ENCODE measurements around the gene MIPEP. TPM values are rescaled to one million over a fixed set of nuclear protein-coding genes. Genes with fewer than 3 reads are reported as not detected.

The MIPEP gene
- total RNA-seq, 4 donors from 2014 or later = 12.1 to 20.3 (median 16.0) TPM

DNA sequence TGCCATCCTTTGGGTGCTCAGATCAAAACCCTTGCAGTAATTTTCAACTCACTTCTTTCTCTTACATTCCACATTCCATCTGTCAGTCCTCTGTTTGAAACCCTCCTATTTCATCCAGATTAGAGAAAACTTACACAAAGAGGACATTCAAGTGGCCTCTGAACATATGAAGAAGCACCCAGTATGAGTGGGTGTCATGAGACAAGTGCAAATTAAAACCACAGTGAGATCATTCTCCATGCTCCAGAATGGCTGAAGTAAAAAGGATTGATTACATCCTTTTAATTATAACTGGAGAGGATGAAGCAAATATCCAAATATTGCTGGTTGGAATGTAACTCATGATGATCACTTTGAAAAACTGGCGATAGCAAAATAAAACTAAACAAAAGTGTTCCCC lies 96.5 kb downstream of the MIPEP start:
- H3K9me3 ChIP-seq = no peaks in the 10 kb centered on the region
- DNase-seq (ENCODE audit: extremely low spot score) = no peak
- TF ChIP-seq POLR2AphosphoS5 (IDR thresholded peaks at IDR 0.05) = no peak
- no peak for TF ChIP-seq POLR2A (IDR thresholded peaks at IDR 0.05; ENCODE audit: low read depth)
- TF ChIP-seq, protein P1, sequence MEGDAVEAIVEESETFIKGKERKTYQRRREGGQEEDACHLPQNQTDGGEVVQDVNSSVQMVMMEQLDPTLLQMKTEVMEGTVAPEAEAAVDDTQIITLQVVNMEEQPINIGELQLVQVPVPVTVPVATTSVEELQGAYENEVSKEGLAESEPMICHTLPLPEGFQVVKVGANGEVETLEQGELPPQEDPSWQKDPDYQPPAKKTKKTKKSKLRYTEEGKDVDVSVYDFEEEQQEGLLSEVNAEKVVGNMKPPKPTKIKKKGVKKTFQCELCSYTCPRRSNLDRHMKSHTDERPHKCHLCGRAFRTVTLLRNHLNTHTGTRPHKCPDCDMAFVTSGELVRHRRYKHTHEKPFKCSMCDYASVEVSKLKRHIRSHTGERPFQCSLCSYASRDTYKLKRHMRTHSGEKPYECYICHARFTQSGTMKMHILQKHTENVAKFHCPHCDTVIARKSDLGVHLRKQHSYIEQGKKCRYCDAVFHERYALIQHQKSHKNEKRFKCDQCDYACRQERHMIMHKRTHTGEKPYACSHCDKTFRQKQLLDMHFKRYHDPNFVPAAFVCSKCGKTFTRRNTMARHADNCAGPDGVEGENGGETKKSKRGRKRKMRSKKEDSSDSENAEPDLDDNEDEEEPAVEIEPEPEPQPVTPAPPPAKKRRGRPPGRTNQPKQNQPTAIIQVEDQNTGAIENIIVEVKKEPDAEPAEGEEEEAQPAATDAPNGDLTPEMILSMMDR (IDR thresholded peaks at IDR 0.05) = no peak
- TF ChIP-seq EP300 (IDR thresholded peaks at IDR 0.05) = no peak
- H3K27ac ChIP-seq (replicated peaks in 1 of 4) = no peak overlapping the region
- no peaks in the 10 kb centered on the region for H3K27me3 ChIP-seq
- intact Hi-C loops (cut with DNase I) = no loop called here
- H3K36me3 ChIP-seq = peaks cover 0 to 10% (median 0%) of the 10 kb centered on the region in 4 donors
- peaks cover 21 to 40% (median 35%) of the 10 kb centered on the region in 4 donors for H3K4me1 ChIP-seq
- H3K4me3 ChIP-seq = no peak overlapping the region
- WGBS = 97% methylated on average over 1 of the region's 1 CpG

DNA sequence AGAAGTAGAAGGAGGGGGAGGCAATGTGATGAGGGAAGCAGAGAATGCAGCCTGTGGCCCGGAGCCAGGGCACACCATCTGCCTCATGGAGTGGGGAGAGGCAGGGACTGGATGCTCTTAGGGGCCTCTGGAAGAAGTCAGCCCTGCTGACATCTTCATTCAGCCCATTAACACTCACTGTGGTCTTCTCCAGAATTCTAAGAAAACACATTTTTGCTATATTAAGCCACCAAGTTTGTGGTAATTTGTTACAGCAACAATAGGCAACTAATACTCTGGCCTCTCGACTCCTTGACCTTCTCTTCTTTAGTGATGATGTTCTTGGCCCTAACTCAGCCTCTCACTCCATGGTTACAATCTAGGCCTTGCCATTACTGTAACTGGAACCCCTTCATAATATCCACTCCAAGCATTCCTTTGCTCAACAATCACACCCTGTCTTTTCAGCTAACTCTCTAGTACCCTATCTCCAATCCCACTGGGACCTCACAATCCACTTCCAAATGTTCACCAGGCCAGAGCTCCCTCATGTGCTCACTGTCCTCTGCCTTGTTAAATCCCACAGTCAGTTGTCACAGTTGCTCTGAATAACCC lies 98.5 kb downstream of the MIPEP start:
- Histone ChIP-seq H3K27me3 (no peaks in the 10 kb centered on the region), H3K4me1 (peaks cover 21 to 40% (median 34%) of the 10 kb centered on the region in 4 donors), H3K27ac (replicated peaks in 1 of 4) (peak overlapping the region in 3 of 4 donors; percentile 3 to 64 (median 52)), H3K36me3 (peaks cover 0 to 6% (median 0%) of the 10 kb centered on the region in 4 donors), H3K9me3 (no peaks in the 10 kb centered on the region), H3K4me3 (no peak overlapping the region)
- WGBS = 51% methylated on average over 2 of the region's 2 CpGs
- TF ChIP-seq EP300 (IDR thresholded peaks at IDR 0.05) = no peak
- no peak for TF ChIP-seq POLR2AphosphoS5 (IDR thresholded peaks at IDR 0.05)
- TF ChIP-seq, protein P1 (IDR thresholded peaks at IDR 0.05) = no peak
- no peak for TF ChIP-seq POLR2A (IDR thresholded peaks at IDR 0.05; ENCODE audit: low read depth)
- DNase-seq (ENCODE audit: extremely low spot score) = no peak
- intact Hi-C loops (cut with DNase I) = no loop called here

DNA sequence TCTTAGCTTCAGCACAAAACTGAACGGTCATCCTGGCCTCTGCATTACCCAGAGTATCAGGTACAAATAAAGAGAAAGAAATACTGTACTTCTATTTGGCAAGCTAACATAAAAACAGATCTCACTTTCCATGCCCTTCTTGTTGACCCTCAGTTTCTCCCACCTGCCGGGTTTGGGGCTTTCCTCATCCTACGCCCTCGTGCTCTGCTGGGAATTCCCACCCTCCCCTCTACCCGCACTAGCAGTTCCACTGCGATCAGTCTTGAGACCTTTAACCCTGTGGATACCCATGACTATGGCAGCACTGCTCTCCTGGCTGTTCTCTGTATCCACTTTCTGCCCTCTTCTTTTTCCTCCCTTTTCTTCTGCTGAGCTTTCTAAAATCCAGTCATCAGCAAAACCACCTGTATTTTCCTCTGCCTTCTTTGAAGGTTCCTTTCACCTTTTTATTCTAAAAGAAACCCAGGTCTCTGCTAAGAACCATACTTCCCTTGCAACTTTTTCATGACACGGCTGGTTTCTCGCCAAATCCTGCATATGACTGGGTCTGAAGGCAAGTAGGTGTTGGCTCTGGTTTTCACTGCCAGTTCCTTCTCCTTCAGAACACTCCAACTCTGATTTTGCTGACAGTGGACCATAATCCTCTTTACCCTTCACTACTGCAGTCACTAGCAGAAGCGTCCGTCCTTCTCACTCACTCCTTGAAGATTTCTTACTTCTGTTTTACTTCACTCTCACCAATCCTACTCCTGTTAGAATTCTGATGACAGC lies 99.4 kb downstream of the MIPEP start:
- intact Hi-C loops (cut with DNase I) = no loop called here
- Histone ChIP-seq H3K27me3 (no peaks in the 10 kb centered on the region), H3K36me3 (peaks cover 0 to 6% (median 0%) of the 10 kb centered on the region in 4 donors), H3K4me1 (peaks cover 16 to 35% (median 28%) of the 10 kb centered on the region in 4 donors), H3K4me3 (no peak overlapping the region), H3K9me3 (no peaks in the 10 kb centered on the region), H3K27ac (replicated peaks in 1 of 4) (peak overlapping the region; percentile 3 to 64 (median 44))
- TF ChIP-seq, protein P1 (IDR thresholded peaks at IDR 0.05) = no peak
- TF ChIP-seq EP300 (IDR thresholded peaks at IDR 0.05) (no peak), POLR2A (IDR thresholded peaks at IDR 0.05; ENCODE audit: low read depth) (no peak), POLR2AphosphoS5 (IDR thresholded peaks at IDR 0.05) (no peak)
- no peak for DNase-seq (ENCODE audit: extremely low spot score)
- 73% methylated on average over 10 of the region's 10 CpGs for WGBS

DNA sequence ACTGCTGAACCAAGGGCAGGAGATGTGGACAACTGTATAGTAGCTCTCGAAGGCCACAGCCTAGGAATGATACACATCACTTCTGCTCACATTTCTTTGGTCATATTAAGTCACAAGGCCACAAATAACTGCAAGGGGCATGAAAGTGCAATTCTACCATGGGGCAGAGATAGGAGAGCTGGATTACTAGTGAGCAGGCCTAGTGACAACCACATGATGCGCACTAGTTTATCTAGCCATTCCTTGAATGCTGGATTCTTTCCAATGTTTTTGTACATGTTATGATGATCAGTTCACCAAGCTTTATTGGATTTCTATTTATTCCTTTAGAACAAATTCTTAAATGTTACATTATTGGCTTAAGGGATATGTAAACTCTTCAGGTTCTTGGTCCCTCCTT lies 100.7 kb downstream of the MIPEP start:
- intact Hi-C loops (cut with DNase I) = no loop called here
- no peak overlapping the region for H3K27ac ChIP-seq (replicated peaks in 1 of 4)
- H3K36me3 ChIP-seq = peaks cover 0 to 6% (median 0%) of the 10 kb centered on the region in 4 donors
- 100% methylated on average over 1 of the region's 2 CpGs for WGBS
- DNase-seq (ENCODE audit: extremely low spot score) = no peak
- H3K4me1 ChIP-seq = peaks cover 10 to 23% (median 18%) of the 10 kb centered on the region in 4 donors
- no peaks in the 10 kb centered on the region for H3K9me3 ChIP-seq
- TF ChIP-seq EP300 (IDR thresholded peaks at IDR 0.05) = no peak
- no peak for TF ChIP-seq POLR2AphosphoS5 (IDR thresholded peaks at IDR 0.05)
- no peak for TF ChIP-seq POLR2A (IDR thresholded peaks at IDR 0.05; ENCODE audit: low read depth)
- TF ChIP-seq, protein P1 (IDR thresholded peaks at IDR 0.05) = no peak
- no peak overlapping the region for H3K4me3 ChIP-seq
- H3K27me3 ChIP-seq = no peaks in the 10 kb centered on the region
